DMS 273 treated with DMSO at 0.1 percent for 48 hours (cell line): ENCODE measurements around the gene IKZF3.
"Not testable (repeated sequence)": the region's sequence is repeated elsewhere in the genome, so short reads cannot be mapped to it uniquely, and the experiment has no call there.

Source experiments
- DNase-seq: peaks from one replicate; lab custom pipeline; 2025; lab: John Stamatoyannopoulos, UW

IKZF3 gene

DNA sequence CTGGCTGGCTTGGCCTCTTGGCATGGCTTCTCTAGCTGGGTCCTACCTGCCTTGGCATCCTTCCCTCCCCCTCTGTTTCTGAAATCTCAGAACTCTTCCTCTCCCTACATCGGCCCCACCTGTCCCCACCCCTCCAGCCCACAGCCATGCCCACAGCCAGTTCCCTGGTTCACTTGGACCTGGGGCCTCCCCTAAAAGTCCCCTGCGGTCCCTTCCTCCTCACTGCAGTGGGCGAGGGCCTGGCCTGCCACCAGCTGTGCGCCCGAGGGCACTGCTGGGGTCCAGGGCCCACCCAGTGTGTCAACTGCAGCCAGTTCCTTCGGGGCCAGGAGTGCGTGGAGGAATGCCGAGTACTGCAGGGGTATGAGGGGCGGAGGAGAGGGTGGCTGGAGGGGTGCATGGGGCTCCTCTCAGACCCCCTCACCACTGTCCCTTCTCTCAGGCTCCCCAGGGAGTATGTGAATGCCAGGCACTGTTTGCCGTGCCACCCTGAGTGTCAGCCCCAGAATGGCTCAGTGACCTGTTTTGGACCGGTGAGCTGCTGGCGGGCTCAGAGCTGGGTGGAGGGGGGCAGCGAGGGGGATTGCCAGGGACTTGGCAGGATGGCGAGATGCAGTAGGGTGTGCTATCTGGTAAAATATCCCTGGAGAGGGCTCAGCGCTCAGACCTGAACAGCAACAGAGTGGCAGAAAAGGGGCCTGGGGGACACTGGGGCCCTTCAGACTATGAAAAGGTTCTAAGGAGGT is 147.9 kb downstream of the IKZF3 start:
- DNase-seq, result no peak

DNA sequence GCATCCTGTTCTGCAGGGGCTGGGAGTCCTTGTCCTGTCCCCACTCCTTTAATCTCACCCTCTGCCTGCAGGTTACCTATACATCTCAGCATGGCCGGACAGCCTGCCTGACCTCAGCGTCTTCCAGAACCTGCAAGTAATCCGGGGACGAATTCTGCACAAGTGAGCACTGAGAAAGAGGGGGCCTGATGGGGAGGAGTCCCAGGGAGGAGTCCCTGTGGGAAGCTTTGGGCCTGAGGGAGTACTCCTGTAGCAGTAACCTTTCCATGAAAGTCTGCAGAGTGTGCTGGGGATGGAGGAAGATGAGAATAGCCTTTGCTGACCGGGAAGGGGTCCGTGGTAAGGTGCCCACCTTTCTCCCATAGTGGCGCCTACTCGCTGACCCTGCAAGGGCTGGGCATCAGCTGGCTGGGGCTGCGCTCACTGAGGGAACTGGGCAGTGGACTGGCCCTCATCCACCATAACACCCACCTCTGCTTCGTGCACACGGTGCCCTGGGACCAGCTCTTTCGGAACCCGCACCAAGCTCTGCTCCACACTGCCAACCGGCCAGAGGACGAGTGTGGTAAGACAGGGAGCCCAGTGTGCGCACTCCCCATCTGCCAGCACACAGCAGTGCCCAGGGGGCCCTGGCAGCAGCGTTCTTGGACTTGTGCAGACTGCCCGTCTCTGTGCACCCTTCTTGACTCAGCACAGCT is 148.6 kb downstream of the IKZF3 start:
- no peak for DNase-seq

DNA sequence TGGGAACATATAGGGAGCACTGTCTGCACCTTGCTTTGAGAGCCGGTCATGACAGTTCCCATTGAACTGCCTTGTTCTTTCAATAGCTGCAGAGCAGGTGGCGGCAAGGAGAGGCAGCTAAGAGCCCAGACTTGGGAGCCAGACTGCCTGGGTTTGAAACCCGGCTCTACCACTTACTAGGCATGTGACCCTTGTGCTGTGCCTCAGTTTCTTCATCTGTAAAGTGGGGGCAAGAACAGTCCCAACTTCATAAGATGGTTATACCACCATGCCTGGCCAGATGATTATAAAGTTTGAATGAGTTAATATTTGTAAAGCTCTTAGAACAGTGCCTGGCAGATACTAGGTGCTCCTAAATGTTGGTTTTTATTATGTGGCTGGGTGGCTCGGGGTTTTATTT is 149.9 kb downstream of the IKZF3 start:
- no peak for DNase-seq

DNA sequence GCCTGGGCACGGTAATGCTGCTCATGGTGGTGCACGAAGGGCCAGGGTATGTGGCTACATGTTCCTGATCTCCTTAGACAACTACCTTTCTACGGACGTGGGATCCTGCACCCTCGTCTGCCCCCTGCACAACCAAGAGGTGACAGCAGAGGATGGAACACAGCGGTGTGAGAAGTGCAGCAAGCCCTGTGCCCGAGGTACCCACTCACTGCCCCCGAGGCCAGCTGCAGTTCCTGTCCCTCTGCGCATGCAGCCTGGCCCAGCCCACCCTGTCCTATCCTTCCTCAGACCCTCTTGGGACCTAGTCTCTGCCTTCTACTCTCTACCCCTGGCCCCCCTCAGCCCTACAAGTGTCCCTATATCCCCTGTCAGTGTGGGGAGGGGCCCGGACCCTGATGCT is 152.3 kb downstream of the IKZF3 start:
- DNase-seq, result no peak

DNA sequence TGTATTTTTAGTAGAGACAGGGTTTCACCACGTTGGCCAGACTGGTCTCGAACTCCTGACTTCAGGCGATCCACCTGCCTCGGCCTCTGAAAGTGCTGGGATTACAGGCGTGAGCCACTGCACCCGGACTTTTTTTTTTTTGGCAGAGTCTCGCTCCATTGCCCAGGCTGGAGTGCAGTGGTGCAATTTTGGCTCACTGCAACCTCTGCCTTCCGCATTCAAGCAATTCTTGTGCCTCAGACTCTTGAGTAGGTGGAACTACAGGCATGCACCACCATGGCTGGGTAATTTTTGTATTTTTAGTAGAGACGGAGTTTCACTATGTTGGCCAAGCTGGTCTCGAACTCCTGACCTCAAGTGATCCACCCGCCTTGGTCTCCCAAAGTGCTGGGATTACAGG is 153.0 kb downstream of the IKZF3 start:
- not testable (repeated sequence) for DNase-seq

DNA sequence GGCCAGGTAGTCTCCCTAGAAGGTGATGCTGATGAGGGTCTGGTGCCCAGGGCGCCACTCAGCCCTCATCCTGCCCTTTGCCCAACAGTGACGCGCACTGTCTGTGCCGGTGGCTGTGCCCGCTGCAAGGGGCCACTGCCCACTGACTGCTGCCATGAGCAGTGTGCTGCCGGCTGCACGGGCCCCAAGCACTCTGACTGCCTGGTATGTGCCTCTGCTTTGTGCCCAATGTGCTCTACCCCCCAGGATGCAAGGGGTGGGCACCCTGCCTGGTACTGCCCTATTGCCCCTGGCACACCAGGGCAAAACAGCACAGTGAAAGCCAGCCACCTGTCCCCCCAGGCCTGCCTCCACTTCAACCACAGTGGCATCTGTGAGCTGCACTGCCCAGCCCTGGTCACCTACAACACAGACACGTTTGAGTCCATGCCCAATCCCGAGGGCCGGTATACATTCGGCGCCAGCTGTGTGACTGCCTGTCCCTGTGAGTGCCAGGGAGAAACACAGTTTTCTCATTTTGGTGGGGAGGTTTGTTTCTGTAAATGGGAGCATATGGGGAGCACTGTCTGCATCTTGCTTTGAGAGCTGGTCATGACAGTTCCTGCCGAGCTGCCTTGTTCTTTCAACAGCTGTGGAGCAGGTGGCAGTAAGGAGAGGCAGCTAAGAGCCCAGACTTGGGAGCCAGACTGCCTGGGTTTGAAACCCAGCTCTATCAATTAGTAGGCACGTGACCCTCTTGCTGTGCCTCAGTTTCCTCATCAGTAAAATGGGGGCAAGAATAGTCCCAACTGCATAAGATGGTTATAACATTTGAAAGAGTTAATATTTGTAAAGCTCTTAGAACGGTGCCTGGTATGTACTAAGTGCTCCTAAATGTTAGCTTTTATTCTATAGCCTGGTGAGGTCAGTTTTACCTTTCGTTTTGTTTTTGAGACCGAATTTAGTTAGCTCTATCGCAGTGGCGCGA is 153.8 kb downstream of the IKZF3 start:
- DNase-seq, result no peak

DNA sequence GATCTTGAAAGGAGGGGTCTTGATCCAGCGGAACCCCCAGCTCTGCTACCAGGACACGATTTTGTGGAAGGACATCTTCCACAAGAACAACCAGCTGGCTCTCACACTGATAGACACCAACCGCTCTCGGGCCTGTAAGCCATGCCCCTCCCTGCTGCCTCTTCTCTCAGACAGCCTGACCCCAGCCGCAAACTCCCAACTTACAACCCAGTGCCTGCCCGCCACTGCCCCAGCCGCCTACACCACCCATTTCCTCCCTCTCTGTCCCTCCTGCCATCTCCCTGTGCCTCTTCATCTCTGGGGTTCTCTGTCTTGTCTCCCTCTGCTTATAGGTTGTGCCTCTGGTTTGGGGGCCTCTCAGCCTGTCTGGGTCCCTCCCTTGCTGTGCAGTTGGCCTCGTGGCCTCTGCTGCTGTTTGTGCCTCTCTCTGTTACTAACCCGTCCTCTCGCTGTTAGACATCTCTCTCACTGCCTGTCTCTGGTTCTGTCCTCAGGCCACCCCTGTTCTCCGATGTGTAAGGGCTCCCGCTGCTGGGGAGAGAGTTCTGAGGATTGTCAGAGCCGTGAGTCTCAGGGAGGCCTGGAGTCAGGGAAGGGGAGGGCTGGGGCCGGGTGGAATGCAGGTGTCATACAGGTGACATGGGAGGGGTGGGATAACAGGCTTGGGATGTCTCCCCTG is 154.7 kb downstream of the IKZF3 start:
- DNase-seq, result no peak
